ENCODE measurements around the gene RGMB. TPM values are rescaled to one million over a fixed set of nuclear protein-coding genes. Genes with fewer than 3 reads are reported as not detected.
"Not testable (repeated sequence)": the region's sequence is repeated elsewhere in the genome, so short reads cannot be mapped to it uniquely, and the experiment has no call there.

RGMB gene
- total RNA-seq, 6 experiments from 2014 or later = 219 to 288 (median 235) TPM

DNA sequence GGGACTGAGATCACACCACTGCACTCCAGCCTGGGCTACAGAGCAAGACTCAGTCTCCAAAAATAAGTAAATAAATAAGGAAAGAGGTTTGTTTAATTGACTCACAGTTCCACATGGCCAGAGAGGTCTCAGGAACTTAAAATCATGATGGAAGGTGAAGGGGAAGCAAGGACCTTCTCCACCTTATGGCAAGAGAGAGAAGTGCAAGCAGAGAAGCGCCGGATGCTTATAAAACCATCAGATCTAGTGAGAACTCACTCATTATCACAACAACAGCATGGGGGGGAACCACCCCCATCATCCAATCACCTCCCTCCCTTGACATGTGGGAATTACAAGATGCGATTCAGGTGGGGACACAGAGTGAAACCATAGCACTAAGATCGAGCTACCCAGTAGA lies 22.8 kb upstream of the RGMB start:
- H3K36me3 Mint-ChIP-seq (ENCODE audit: low read depth) = peaks cover 6% of the 10 kb centered on the region
- H3K9me3 Mint-ChIP-seq = peaks cover 8% of the 10 kb centered on the region
- peak; percentile 62 for TF ChIP-seq CTCF (IDR thresholded peaks at IDR 0.05)
- no peak overlapping the region for H3K27ac Mint-ChIP-seq
- H3K27me3 Mint-ChIP-seq (ENCODE audit: insufficient read depth) = no peaks in the 10 kb centered on the region; the same call in none of the 2 replicates
- no peak for DNase-seq
- H3K4me3 Mint-ChIP-seq = no peak overlapping the region
- H3K4me1 Mint-ChIP-seq (ENCODE audit: low read depth) = peaks cover 18% of the 10 kb centered on the region

- H3K36me3 Mint-ChIP-seq (ENCODE audit: low read depth); H3K27me3 Mint-ChIP-seq (ENCODE audit: insufficient read depth); H3K27ac Mint-ChIP-seq; DNase-seq; H3K9me3 Mint-ChIP-seq; H3K4me3 Mint-ChIP-seq: not testable (repeated sequence)
- H3K4me1 Mint-ChIP-seq (ENCODE audit: low read depth) = peaks cover 25% of the 10 kb centered on the region
Observed at GRCh38 chr5:98752331-98752730, 21.1 kb upstream of the RGMB start.

DNA sequence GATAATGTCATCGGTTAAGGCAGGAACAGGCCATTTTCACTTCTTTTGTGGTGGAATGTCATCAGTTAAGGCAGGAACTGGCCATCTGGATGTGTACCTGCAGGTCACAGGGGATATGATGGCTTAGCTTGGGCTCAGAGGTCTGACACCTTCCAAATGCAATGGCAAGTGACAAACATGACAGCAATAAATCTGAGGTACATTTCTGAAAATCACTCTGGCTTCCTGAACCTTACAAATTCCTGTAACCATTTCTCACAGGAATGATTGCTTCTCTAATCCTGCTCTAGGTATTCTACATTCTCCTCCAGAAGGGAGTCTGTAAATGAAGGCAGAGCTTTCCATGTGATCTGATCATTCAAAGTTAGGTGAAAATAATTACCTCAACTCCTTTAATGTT lies 20.7 kb upstream of the RGMB start:
- H3K27ac Mint-ChIP-seq; H3K27me3 Mint-ChIP-seq (ENCODE audit: insufficient read depth); DNase-seq; H3K36me3 Mint-ChIP-seq (ENCODE audit: low read depth); H3K9me3 Mint-ChIP-seq; H3K4me3 Mint-ChIP-seq: not testable (repeated sequence)
- peaks cover 25% of the 10 kb centered on the region for H3K4me1 Mint-ChIP-seq (ENCODE audit: low read depth)

DNA sequence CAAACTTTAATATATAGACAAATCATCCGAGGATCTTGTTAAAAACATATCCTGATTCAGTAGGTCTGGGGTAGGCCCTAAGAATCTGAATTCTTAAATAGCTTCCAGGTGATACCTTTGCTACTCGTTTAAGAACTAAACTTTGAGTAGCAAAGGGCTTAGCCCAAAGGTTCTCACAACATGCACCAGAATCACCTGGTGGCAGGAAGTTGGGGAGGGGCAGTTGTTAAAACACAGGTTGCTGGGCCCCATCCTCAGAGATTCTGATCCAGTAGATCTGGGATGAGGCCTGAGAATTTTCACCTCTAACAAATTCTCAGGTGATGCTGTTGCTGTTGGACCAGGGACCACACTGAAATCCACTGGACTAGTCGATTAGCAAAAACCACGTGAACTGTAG lies 20.0 kb upstream of the RGMB start:
- TF ChIP-seq CTCF (IDR thresholded peaks at IDR 0.05) = no peak
- H3K27ac Mint-ChIP-seq = no peak overlapping the region
- H3K36me3 Mint-ChIP-seq (ENCODE audit: low read depth) = peaks cover 10% of the 10 kb centered on the region
- no peak overlapping the region for H3K4me3 Mint-ChIP-seq
- H3K27me3 Mint-ChIP-seq (ENCODE audit: insufficient read depth) = no peaks in the 10 kb centered on the region; the same call in 1 of the 2 replicates
- H3K4me1 Mint-ChIP-seq (ENCODE audit: low read depth) = peaks cover 25% of the 10 kb centered on the region
- H3K9me3 Mint-ChIP-seq = peaks cover 8% of the 10 kb centered on the region; the same call in 1 of the 2 replicates
- no peak for DNase-seq

- Mint-ChIP-seq H3K4me3 (peak overlapping the region; percentile 35; the same call in 1 of the 2 replicates), H3K27ac (peak overlapping the region; percentile 53), H3K4me1 (ENCODE audit: low read depth) (peaks cover 25% of the 10 kb centered on the region), H3K27me3 (ENCODE audit: insufficient read depth) (no peaks in the 10 kb centered on the region; the same call in 1 of the 2 replicates), H3K9me3 (peaks cover 8% of the 10 kb centered on the region; the same call in 1 of the 2 replicates), H3K36me3 (ENCODE audit: low read depth) (peaks cover 10% of the 10 kb centered on the region)
- TF ChIP-seq CTCF (IDR thresholded peaks at IDR 0.05) = no peak
- peak; percentile 72 for DNase-seq
Observed at GRCh38 chr5:98755406-98755805, 18.1 kb upstream of the RGMB start.

DNA sequence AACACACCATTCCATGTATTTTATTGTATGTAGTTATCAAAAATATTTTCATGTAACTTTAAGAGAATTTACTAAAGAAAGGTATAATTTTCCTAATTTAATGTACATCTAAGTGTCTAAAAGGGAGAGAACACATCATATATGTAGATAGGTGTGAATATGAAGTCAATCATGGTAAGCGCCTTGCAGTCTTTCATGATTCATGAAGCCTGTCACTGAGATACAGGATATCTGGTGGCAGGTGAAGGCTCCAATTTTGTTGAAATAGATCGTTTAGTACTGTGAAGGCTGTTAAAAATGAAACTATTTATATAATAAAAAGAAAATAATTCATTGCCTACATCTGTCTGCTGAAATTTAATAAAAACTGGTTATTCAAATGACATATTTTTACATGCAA lies 15.5 kb upstream of the RGMB start:
- Mint-ChIP-seq H3K4me1 (ENCODE audit: low read depth) (peaks cover 44% of the 10 kb centered on the region), H3K36me3 (ENCODE audit: low read depth) (peaks cover 17% of the 10 kb centered on the region), H3K27ac (no peak overlapping the region), H3K4me3 (no peak overlapping the region), H3K27me3 (ENCODE audit: insufficient read depth) (no peaks in the 10 kb centered on the region), H3K9me3 (peaks cover 13% of the 10 kb centered on the region; the same call in 1 of the 2 replicates)
- DNase-seq = no peak
- TF ChIP-seq CTCF (IDR thresholded peaks at IDR 0.05) = no peak
